B cell (primary cell): ENCODE measurements around the gene IL11RA. TPM values are rescaled to one million over a fixed set of nuclear protein-coding genes. Genes with fewer than 3 reads are reported as not detected.

Experiments used
- ATAC-seq: fragments of 200-7000 bp; cut with Tn5 transposase; one replicate; pipeline ENCODE4 v1.10.0; 2021; ENCODE audit warnings: low read depth, mild to moderate bottlenecking, moderate number of reproducible peaks, moderate library complexity
- CTCF ChIA-PET: fragments of 350-600 bp; sonication (Branson Sonifier 250); formaldehyde crosslinking; loops from one replicate; lab custom pipeline; 2021; ENCODE audit warnings: antibody characterized with exemption, inconsistent platforms; lab: Charles Lee
- POLR2A ChIA-PET: fragments of 350-600 bp; sonication (Branson Sonifier 250); formaldehyde crosslinking; loops from one replicate; lab custom pipeline; 2021; ENCODE audit warnings: antibody characterized with exemption; lab: Charles Lee
- DNase-seq: peaks from one replicate; pipeline ENCODE4 v3.0.0; 2013
- H2AFZ ChIP-seq: 2 replicates; pipeline ENCODE4 v1.6.1; 2012; ENCODE audit warnings: mild to moderate bottlenecking, low read depth, low read length; ENCODE audit not compliant: insufficient read depth, poor library complexity, severe bottlenecking
- H3K27ac ChIP-seq, 2 donors: 1 replicate in 1 of 2; 2 replicates in 1 of 2; pipeline ENCODE4 v1.5.1; 2012 to 2013; ENCODE audit warnings: low read length in 2 of 2, mild to moderate bottlenecking in 2 of 2, moderate library complexity in 1 of 2
- H3K27me3 ChIP-seq, 4 experiments: fragments of 200-600 bp in 1 of 4; sonication (generic) in 1 of 4; replicated peaks in 1 of 4; 1 replicate in 2 of 4; 2 replicates in 2 of 4; pipeline versions ENCODE4 v1.6.1 to v1.7.0; 2013 to 2016; ENCODE audit warnings: low read length in 3 of 4, mild to moderate bottlenecking in 2 of 4, mixed read lengths in 1 of 4, moderate library complexity in 1 of 4; ENCODE audit not compliant: insufficient read depth in 4 of 4, control insufficient read depth in 3 of 4; ENCODE audit errors: control extremely low read depth in 1 of 4
- H3K36me3 ChIP-seq, 2 experiments: replicated peaks in 1 of 2; 1 replicate in 1 of 2; 2 replicates in 1 of 2; pipeline versions ENCODE4 v1.6.1 to v1.7.1; 2013; ENCODE audit warnings: low read length in 1 of 2; ENCODE audit not compliant: insufficient read depth in 2 of 2, control insufficient read depth in 1 of 2; ENCODE audit errors: control extremely low read depth in 1 of 2, extremely low read depth in 1 of 2
- H3K4me1 ChIP-seq, 2 donors: fragments of 200-600 bp in 1 of 2; sonication (generic) in 1 of 2; 1 replicate in 1 of 2; 2 replicates in 1 of 2; pipeline versions ENCODE4 v1.5.1 to v1.6.1; 2013 to 2017; ENCODE audit warnings: low read length in 2 of 2; ENCODE audit not compliant: control insufficient read depth in 2 of 2, insufficient read depth in 2 of 2
- H3K4me2 ChIP-seq: replicated peaks from 2 replicates; pipeline ENCODE3; 2012; ENCODE audit warnings: mild to moderate bottlenecking, low read depth, low read length; ENCODE audit not compliant: poor library complexity, severe bottlenecking
- H3K4me3 ChIP-seq, 5 experiments: fragments of 200-600 bp in 1 of 5; sonication (generic) in 1 of 5; 1 replicate in 3 of 5; 2 replicates in 2 of 5; pipeline versions ENCODE4 v1.5.1 to v1.7.0; 2011 to 2016; ENCODE audit warnings: low read length in 4 of 5, mild to moderate bottlenecking in 4 of 5, low read depth in 2 of 5, control low read depth in 1 of 5, moderate library complexity in 1 of 5; ENCODE audit not compliant: insufficient read depth in 1 of 5; ENCODE audit errors: control extremely low read depth in 1 of 5, extremely low read depth in 1 of 5
- H3K79me2 ChIP-seq: fragments of 200-600 bp; sonication (generic); one replicate; pipeline ENCODE4 v1.6.0; 2016; ENCODE audit warnings: low read length; ENCODE audit not compliant: control insufficient read depth, insufficient read depth
- H3K9ac ChIP-seq: fragments of 200-600 bp; sonication (generic); 2 replicates; pipeline ENCODE4 v1.6.1; 2017; ENCODE audit warnings: mild to moderate bottlenecking, low read length, moderate library complexity
- H3K9me3 ChIP-seq, 3 donors: one replicate each; pipeline versions ENCODE4 v1.6.1 to v1.7.1; 2013; ENCODE audit warnings: low read length in 2 of 3; ENCODE audit not compliant: control insufficient read depth in 2 of 3, insufficient read depth in 1 of 3; ENCODE audit errors: control extremely low read depth in 1 of 3
- H4K20me1 ChIP-seq: 2 replicates; pipeline ENCODE4 v1.6.0; 2012; ENCODE audit warnings: mild to moderate bottlenecking, low read length; ENCODE audit not compliant: insufficient read depth, control insufficient read depth, poor library complexity, severe bottlenecking
- H3K27ac Mint-ChIP-seq: one replicate; pipeline ENCODE4 v1.8.0; 2021; ENCODE audit warnings: mixed read lengths
- H3K27me3 Mint-ChIP-seq: one replicate; pipeline ENCODE4 v1.8.0; 2021; ENCODE audit warnings: mixed read lengths
- H3K4me1 Mint-ChIP-seq: one replicate; pipeline ENCODE4 v1.8.0; 2021; ENCODE audit warnings: mixed read lengths
- H3K4me3 Mint-ChIP-seq: one replicate; pipeline ENCODE4 v1.8.0; 2021; ENCODE audit warnings: mixed read lengths
- H3K9me3 Mint-ChIP-seq: one replicate; pipeline ENCODE4 v1.8.0; 2022; ENCODE audit warnings: mixed read lengths; ENCODE audit not compliant: insufficient read depth
- CTCF ChIP-seq: fragments of 200-600 bp; IDR thresholded peaks from one replicate; pipeline ENCODE4 v1.8.0; 2022; ENCODE audit warnings: antibody characterized with exemption, mild to moderate bottlenecking
- EZH2 ChIP-seq: IDR thresholded peaks from 2 replicates; pipeline ENCODE4 v1.6.1; 2012; ENCODE audit warnings: borderline replicate concordance, low read depth, mild to moderate bottlenecking, moderate library complexity, low read length; ENCODE audit not compliant: insufficient read depth, poor library complexity, severe bottlenecking
- WGBS: methylation state at CpG from one replicate; pipeline ENCODE4 v1.1.5; 2013; ENCODE audit warnings: missing lambda C conversion rate; ENCODE audit not compliant: insufficient coverage; 5-methylcytosine and 5-hydroxymethylcytosine counted together
- intact Hi-C: fragments of 100-400 bp; cut with micrococcal nuclease; formaldehyde crosslinking; loops from one replicate; pipeline ENCODE4 v1.10.0; 2022
- polyA plus RNA-seq: library from polyadenylated mRNA; depleted of rRNA; stranded (reverse); fragments of >200 nt; gene quantifications from 2 replicates; pipeline ENCODE4 v1.2.3, GENCODE V29; 2012
- total RNA-seq, 2 donors: library from RNA; stranded (reverse); fragments of 120-200 nt in 1 of 2; gene quantifications; 1 replicate in 1 of 2; 2 replicates in 1 of 2; pipeline versions ENCODE4 v1.2.3 to v1.2.4, GENCODE V29; 2013 to 2022

The IL11RA gene
- total and polyA plus RNA-seq, 2 donors (not counting 1 experiment from before 2014, with no cell fraction given) = 47.3 to 58.0 TPM

GRCh38 chr9:34623374-34624235 lies 28.4 kb upstream of the IL11RA start:
- no peaks in the 10 kb centered on the region for H3K9me3 Mint-ChIP-seq
- no peak overlapping the region for H3K27ac Mint-ChIP-seq
- peak overlapping the region in 1 of 5 experiments; percentile 12 for H3K4me3 ChIP-seq
- peaks cover 6% of the 10 kb centered on the region for H4K20me1 ChIP-seq
- DNase-seq (peak; percentile 58), ATAC-seq (no peak)
- peak overlapping the region; percentile 18 for H3K9ac ChIP-seq
- peaks cover 0 to 41% (median 1%) of the 10 kb centered on the region in 3 donors for H3K9me3 ChIP-seq
- H3K4me1 ChIP-seq = peaks cover 43 to 56% of the 10 kb centered on the region in 2 donors
- intact Hi-C loops = no loop called here
- H3K27ac ChIP-seq = no peak overlapping the region
- peaks cover 0 to 77% (median 62%) of the 10 kb centered on the region in 4 experiments for H3K27me3 ChIP-seq
- peaks cover 43% of the 10 kb centered on the region for H3K4me1 Mint-ChIP-seq
- CTCF ChIA-PET = interaction anchor here (2.0 to 7.6 kb wide), 2 partner anchors 10 to 14 kb away, joined by 5 to 64 read pairs; partner anchors contain the start of gene SIGMAR1
- WGBS = 7% methylated on average over 56 of the region's 63 CpGs
- H3K27me3 Mint-ChIP-seq = peaks cover 61% of the 10 kb centered on the region
- POLR2A ChIA-PET = interaction anchor here (0.6 kb wide), 1 partner anchor 14 kb away, joined by 4 read pairs; no protein-coding TSS in a partner anchor
- peak overlapping the region; percentile 40 for H2AFZ ChIP-seq
- TF ChIP-seq EZH2 = peak; percentile 26
- TF ChIP-seq CTCF = no peak
- peak overlapping the region; percentile 70 for H3K4me2 ChIP-seq
- peak overlapping the region; percentile 67 for H3K4me3 Mint-ChIP-seq
- H3K79me2 ChIP-seq = peaks cover 25% of the 10 kb centered on the region
- no peaks in the 10 kb centered on the region for H3K36me3 ChIP-seq
